GM21526 (cell line): Measurements from ENCODE around the gene GJA5.
"Not testable (repeated sequence)": the region's sequence is repeated elsewhere in the genome, so short reads cannot be mapped to it uniquely, and the experiment has no call there.

ENCODE experiments used
- ATAC-seq: cut with Tn5 transposase; IDR thresholded peaks from one replicate; pipeline ENCODE4 v1.9.1; 2021; ENCODE audit warnings: moderate library complexity; ENCODE audit not compliant: unreplicated experiment, low FRiP score

The GJA5 gene

GRCh38 chr1:147735423-147735822 lies 25.0 kb downstream of the GJA5 start:
- ATAC-seq: no peak

GRCh38 chr1:147734291-147734841 lies 26.0 kb downstream of the GJA5 start:
- ATAC-seq: not testable (repeated sequence)

- no peak for ATAC-seq
Observed at GRCh38 chr1:147729315-147729714, 31.1 kb downstream of the GJA5 start.

GRCh38 chr1:147726168-147726567 lies 34.2 kb downstream of the GJA5 start:
- ATAC-seq: no peak

GRCh38 chr1:147725685-147726084 lies 34.7 kb downstream of the GJA5 start:
- ATAC-seq: no peak

GRCh38 chr1:147723691-147724323 lies 36.6 kb downstream of the GJA5 start:
- ATAC-seq: no peak

- ATAC-seq: no peak
Observed at GRCh38 chr1:147722124-147722523, 38.3 kb downstream of the GJA5 start.

- ATAC-seq: no peak
Observed at GRCh38 chr1:147721716-147722115, 38.7 kb downstream of the GJA5 start.

GRCh38 chr1:147720557-147720956 lies 39.8 kb downstream of the GJA5 start:
- ATAC-seq: no peak

- ATAC-seq: no peak
Observed at GRCh38 chr1:147719711-147720225, 40.6 kb downstream of the GJA5 start.

GRCh38 chr1:147719029-147719698 lies 41.2 kb downstream of the GJA5 start:
- ATAC-seq: no peak

GRCh38 chr1:147717706-147718097 lies 42.7 kb downstream of the GJA5 start:
- ATAC-seq: no peak

GRCh38 chr1:147717051-147717705 lies 43.2 kb downstream of the GJA5 start:
- no peak for ATAC-seq

- no peak for ATAC-seq
Observed at GRCh38 chr1:147712605-147713004, 47.8 kb downstream of the GJA5 start.
